GM18505 (cell line): ENCODE data around the gene ZBTB45.

Experiments
- ATAC-seq: cut with Tn5 transposase; IDR thresholded peaks from one replicate; pipeline ENCODE4 v1.9.1; 2021; ENCODE audit not compliant: unreplicated experiment
- POLR2A ChIP-seq: IDR thresholded peaks from 4 replicates; pipeline ENCODE4 v1.6.1; 2011; ENCODE audit warnings: borderline replicate concordance; ENCODE audit not compliant: insufficient read depth, insufficient read length; ENCODE audit errors: extremely low read depth

The ZBTB45 gene

GRCh38 chr19:58519355-58520256 is at the start of gene ZBTB45:
TSS of gene ZBTB45 (minus strand) at chr19:58519810. CDS start at chr19:58517673, 2,137 bp downstream.
- peak; percentile 75 for ATAC-seq

GRCh38 chr19:58568453-58569130 is 49.0 kb upstream of the ZBTB45 start:
- ATAC-seq, result no peak
- TF ChIP-seq POLR2A, result no peak

More at GRCh38 chr19:58519355-58520256, at the start of gene ZBTB45:
- TF ChIP-seq POLR2A, result peak; percentile 82

GRCh38 chr19:58566989-58567388 is 47.4 kb upstream of the ZBTB45 start:
- TF ChIP-seq POLR2A, result no peak
- ATAC-seq, result no peak

DNA sequence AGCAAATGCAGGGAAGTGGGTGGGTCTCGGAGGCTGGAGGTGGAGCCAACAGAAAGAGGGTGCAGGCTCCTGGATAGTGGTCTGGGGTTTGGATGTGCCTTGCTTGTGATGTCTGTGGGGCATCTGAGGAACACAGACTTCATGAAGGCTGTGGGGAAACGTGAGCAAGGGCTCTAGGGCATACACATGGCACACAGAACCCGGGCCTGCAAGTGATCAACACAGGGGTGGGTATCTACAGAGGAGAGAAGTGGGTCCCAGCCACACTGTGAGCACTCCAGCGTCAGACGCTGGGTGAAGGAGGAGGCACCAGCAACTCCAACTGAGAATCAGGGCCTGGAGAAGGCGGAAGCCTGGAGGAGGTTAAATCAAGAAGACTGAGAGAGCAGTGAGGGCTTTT is 44.2 kb upstream of the ZBTB45 start:
- TF ChIP-seq POLR2A, result no peak
- no peak for ATAC-seq

DNA sequence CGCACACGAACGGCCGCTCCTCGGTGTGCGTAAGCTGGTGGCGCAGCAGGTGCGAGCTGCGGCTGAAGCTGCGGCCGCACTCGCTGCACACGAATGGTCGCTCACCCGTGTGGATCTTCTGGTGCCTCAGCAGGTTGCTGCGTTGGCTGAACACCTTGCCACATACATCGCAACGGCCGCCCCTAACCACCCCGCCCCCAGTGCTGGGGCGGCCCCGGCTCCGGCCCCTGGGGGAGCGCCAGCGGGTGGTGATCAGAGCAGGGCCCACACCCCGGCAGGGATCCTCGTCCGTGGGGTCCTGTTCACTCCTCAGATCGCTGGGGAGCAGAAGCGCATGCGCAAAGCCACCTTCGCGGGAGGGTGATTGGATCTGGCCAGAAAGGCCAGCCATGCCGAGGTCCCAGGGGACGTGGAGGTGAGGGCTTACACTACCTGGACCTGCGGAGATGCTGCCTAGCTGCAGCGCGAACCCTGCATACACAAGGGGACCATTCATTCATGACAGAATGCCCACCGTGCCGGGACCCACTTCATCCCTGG is 43.5 kb upstream of the ZBTB45 start:
- ATAC-seq, result no peak
- no peak for TF ChIP-seq POLR2A

- TF ChIP-seq POLR2A, result peak; percentile 13
- ATAC-seq, result no peak
Measured at GRCh38 chr19:58562122-58563033, 42.8 kb upstream of the ZBTB45 start.

DNA sequence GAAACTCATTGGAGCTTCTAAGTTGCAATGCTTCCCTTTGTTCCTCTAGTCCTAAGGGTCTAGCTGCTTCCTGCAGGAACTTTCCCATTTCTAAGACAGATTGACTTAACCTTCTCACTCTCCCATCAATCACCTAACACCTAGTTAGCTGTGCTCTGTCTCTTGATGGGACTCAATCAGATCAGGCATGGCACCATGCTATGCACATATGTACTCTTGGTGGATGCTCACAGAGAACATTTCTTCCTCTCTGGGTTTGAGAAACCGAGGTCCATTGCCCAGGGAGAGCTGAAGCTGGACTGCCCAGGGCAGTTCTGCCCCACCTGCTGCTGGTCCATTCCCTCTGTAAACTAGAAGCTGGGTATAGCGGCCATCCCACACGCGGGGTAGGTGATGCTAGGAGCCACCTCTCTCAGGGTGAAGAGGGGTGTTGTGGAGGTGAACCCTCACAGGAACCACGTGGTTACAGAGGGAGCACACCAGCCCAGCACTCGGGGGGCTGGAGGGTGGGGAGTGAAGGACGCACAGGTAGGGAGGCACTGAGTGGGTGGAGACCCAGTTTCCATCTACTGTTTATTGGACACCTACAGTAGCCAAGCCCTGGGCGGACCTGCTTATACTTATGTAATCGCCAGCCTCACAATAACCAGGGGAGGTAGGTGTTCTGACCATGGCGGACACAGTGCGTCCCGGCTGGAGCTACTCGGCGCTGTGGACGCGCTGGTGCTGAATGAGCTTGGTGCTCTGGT is 41.9 kb upstream of the ZBTB45 start:
- no peak for TF ChIP-seq POLR2A
- no peak for ATAC-seq

DNA sequence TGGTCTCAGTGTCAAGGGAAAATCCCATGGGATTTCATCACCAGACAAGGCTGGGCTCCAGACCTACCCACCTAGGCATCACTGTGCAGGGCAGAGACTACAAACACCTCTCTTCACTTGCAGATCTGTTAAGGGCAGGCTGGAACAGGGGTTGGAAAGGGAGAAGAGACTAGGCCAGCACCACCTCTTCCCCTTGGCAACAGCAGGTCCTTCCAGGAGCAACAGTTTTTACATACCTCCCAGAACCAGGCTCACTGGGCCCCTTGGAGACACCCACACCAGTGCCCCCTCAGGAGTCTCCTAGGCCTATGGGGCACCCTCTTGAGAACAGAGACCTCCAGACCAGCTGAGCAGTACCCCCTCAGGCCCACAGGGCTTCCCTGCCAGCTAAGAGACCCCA is 41.3 kb upstream of the ZBTB45 start:
- no peak for TF ChIP-seq POLR2A
- no peak for ATAC-seq

DNA sequence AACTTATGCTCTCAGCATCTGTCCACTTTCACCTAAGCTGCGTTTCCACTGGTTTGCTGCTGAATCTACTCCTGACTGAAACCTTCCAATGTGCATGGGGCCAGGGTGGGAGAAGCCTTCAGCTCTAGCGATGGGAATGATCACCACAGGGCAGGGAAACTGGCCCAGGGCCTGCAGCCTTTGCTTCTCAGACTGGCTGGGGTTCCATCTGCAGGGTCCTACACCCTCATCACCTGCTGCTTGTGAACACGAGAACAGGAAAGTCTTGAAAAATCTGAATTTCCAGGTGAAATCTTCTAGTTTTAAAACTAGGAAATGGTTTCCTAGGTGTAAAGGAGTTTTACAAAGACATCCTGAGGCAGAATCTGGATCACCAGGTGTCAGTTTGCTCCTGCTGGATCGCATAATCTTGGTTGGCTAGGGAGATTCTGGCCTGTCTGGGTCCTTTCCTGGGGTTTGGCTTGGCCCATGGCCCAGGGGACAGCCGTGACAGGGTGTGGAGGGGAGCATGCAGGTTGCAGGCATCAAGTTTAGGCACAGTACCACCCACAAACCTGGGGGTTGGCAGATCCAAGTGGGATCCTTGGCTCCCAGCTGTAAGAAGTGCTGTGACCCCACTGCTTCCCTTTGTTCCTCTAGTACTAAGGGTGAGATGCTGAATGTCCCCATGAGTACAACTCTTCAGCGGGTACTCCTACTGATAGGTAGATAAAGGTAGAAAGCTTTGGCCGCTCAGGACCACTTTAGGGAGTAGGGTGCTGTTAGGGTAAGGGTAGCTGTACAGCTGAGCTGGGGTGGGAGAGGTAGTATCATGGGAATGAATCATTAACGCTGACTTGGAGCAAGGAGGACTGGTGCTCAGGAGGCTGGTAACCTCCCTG is 40.6 kb upstream of the ZBTB45 start:
- no peak for TF ChIP-seq POLR2A
- ATAC-seq, result no peak

DNA sequence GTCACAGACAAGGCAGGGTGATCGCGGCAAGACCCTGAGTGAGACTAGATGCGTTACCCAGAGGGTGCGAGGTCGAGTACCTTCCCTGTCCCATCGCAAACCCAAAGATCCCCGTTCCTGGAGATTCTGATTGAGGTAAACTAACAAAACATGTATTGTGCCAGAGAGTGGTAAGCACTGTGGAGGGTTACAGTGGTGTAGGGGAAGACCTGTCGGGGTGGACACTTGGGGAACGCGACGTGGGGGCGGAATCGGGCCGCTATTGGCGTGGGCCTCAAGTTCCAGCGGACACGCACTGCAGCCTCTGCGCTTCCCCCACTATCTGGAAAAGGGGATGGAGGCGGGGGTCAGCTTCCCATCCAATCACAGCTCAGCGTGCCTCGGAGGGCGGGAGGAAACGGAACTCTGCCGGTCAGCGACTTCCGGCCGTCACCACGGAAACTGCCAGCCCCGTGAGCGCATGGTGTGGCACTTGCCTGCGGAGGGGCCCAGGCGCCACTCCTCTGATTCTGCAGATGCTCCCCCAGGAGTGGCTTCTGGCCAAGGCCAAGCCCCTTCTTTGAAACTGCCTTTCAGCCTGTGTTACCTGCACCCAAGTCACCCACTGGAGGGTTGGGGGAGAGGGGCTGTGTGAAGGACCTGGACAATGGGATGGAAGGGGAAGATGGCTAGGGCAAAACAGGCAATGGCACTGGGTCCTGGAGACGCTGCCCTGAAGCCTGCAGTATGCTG is 39.8 kb upstream of the ZBTB45 start:
- ATAC-seq, result no peak

More for the DNA sequence above, 39.8 kb upstream of the ZBTB45 start:
- TF ChIP-seq POLR2A, result peak; percentile 86
